Spleen (tissue), 11 donors: ENCODE data around the gene TMTC2. TPM values are rescaled to one million over a fixed set of nuclear protein-coding genes. Genes with fewer than 3 reads are reported as not detected.

Source experiments
- DNase-seq: peaks from one replicate; pipeline ENCODE4 v3.0.0-alpha.2; 2020
- H3K27ac ChIP-seq, 8 donors: fragments of 200-600 bp; sonication (generic) in 7 of 8; 1 replicate in 4 of 8; 2 replicates in 4 of 8; pipeline versions ENCODE4 v1.5.0 to v1.8.0; 2016 to 2021; ENCODE audit warnings: inconsistent platforms in 4 of 8, mild to moderate bottlenecking in 4 of 8, moderate library complexity in 1 of 8
- H3K27me3 ChIP-seq, 7 donors: fragments of 200-600 bp; sonication (generic) in 6 of 7; replicated peaks in 1 of 7; 1 replicate in 4 of 7; 2 replicates in 3 of 7; pipeline versions ENCODE4 v1.5.0 to v1.8.0; 2016 to 2021; ENCODE audit warnings: inconsistent platforms in 3 of 7, mild to moderate bottlenecking in 1 of 7
- H3K36me3 ChIP-seq, 6 donors: fragments of 200-600 bp; sonication (generic) in 5 of 6; 1 replicate in 4 of 6; 2 replicates in 2 of 6; pipeline versions ENCODE4 v1.5.0 to v1.8.0; 2016 to 2021; ENCODE audit warnings: inconsistent platforms in 2 of 6
- H3K4me1 ChIP-seq, 6 donors: fragments of 200-600 bp; sonication (generic) in 5 of 6; 1 replicate in 3 of 6; 2 replicates in 3 of 6; pipeline versions ENCODE4 v1.5.0 to v1.8.0; 2016 to 2021; ENCODE audit warnings: inconsistent platforms in 3 of 6
- H3K4me3 ChIP-seq, 8 donors: fragments of 200-600 bp; sonication (generic) in 7 of 8; 1 replicate in 4 of 8; 2 replicates in 4 of 8; pipeline versions ENCODE4 v1.5.0 to v1.8.0; 2016 to 2021; ENCODE audit warnings: inconsistent platforms in 4 of 8, mild to moderate bottlenecking in 4 of 8, moderate library complexity in 2 of 8
- H3K9me3 ChIP-seq, 8 donors: fragments of 200-600 bp; sonication (generic) in 7 of 8; 1 replicate in 4 of 8; 2 replicates in 4 of 8; pipeline versions ENCODE4 v1.5.0 to v1.8.0; 2016 to 2021; ENCODE audit warnings: inconsistent platforms in 4 of 8
- POLR2A ChIP-seq, 3 donors: fragments of 450-650 bp; IDR thresholded peaks; one replicate each; pipeline ENCODE4 v1.5.1; 2017; ENCODE audit warnings: antibody characterized with exemption in 3 of 3, mild to moderate bottlenecking in 1 of 3
- POLR2AphosphoS5 ChIP-seq, 3 donors: sonication (generic); formaldehyde crosslinking; IDR thresholded peaks; one replicate each; pipeline ENCODE4 v1.5.1; 2017; ENCODE audit warnings: antibody characterized with exemption in 3 of 3
- WGBS, 5 donors: extraction: QIAGEN DNeasy Blood & Tissue Kit in 3 of 5; methylation state at CpG; one replicate each; pipeline versions ENCODE4 v1.1.5 to v1.1.7; 2013 to 2018; 5-methylcytosine and 5-hydroxymethylcytosine counted together
- intact Hi-C: fragments of 100-400 bp; cut with DNase I; formaldehyde crosslinking; loops from one replicate; pipeline ENCODE4 v1.15.0; 2023; ENCODE audit warnings: low total_unique reads
- polyA plus RNA-seq, 3 donors: library from polyadenylated mRNA; stranded (reverse); fragments of 200-250 nt; gene quantifications; one replicate each; pipeline ENCODE4 v1.2.1, GENCODE V29; 2013
- total RNA-seq, 7 donors: library from RNA; depleted of rRNA in 3 of 7; stranded (reverse); fragments of >200 nt in 3 of 7; fragmentation: NEBNext Ultra II Directional in 4 of 7; extraction: Animal tissue kit (Norgen Biotek cat#: 25700) in 4 of 7; gene quantifications; one replicate each; pipeline versions ENCODE4 v1.1.0 to v1.2.1, GENCODE V29; 2016 to 2021
- TF ChIP-seq, protein P1 (sequence below), 11 experiments: fragments of 200-600 bp in 7 of 11; fragments of 450-650 bp in 4 of 11; sonication (generic) in 4 of 11; IDR thresholded peaks in 8 of 11; conservative IDR thresholded peaks in 3 of 11; 1 replicate in 7 of 11; 2 replicates in 4 of 11; pipeline versions ENCODE4 v1.4.0 to v1.8.0; 2016 to 2021; ENCODE audit warnings: antibody characterized with exemption in 11 of 11, inconsistent platforms in 4 of 11, mild to moderate bottlenecking in 1 of 11
- donor health status: healthy with polysubstance abuse.
- donor health status: DM: no; HTN: no; CAD: no; lungs with moderate emphysema.
- donor health status: DM: no; HTN: no; CAD: no.
- donor health status: Bipolar disorder and iron deficiency.
- donor health status: healthy.
- donor health status: DM: no; HTN: no; CAD: no.
- donor health status: DM: yes; HTN: yes; CAD: no.

The TMTC2 gene
- total and polyA plus RNA-seq, 10 donors, result 0.74 to 8.5 (median 4.0) TPM

DNA sequence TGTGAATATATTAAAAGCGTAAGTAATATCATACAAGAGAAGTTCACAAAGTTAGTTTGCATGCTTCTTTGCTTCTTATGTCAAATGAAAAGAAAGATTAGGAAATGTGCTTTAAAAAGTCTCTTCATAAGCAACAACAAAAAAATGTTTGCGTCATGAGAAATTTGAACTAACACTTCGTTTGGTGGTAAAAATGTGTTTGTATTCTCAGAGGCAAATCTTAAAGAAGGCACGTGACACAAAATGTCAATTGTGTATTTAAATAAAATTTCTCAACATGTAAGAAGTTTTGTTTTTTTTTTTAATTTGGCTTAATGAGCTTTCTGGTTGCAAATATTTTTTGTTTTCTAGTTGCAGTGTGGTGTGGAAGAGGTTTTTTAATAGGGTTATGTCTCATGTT lies 93.8 kb downstream of the TMTC2 start:
- Histone ChIP-seq H3K36me3 (no peaks in the 10 kb centered on the region), H3K27ac (no peak overlapping the region), H3K27me3 (no peaks in the 10 kb centered on the region), H3K4me1 (peaks cover 0 to 4% (median 0%) of the 10 kb centered on the region in 6 donors), H3K9me3 (no peaks in the 10 kb centered on the region), H3K4me3 (no peak overlapping the region)
- WGBS, 5 donors, result 87 to 93% (median 87%) methylated on average over 4 of the region's 4 CpGs
- intact Hi-C loops, result no loop called here
- DNase-seq, result no peak
- TF ChIP-seq, protein P1, sequence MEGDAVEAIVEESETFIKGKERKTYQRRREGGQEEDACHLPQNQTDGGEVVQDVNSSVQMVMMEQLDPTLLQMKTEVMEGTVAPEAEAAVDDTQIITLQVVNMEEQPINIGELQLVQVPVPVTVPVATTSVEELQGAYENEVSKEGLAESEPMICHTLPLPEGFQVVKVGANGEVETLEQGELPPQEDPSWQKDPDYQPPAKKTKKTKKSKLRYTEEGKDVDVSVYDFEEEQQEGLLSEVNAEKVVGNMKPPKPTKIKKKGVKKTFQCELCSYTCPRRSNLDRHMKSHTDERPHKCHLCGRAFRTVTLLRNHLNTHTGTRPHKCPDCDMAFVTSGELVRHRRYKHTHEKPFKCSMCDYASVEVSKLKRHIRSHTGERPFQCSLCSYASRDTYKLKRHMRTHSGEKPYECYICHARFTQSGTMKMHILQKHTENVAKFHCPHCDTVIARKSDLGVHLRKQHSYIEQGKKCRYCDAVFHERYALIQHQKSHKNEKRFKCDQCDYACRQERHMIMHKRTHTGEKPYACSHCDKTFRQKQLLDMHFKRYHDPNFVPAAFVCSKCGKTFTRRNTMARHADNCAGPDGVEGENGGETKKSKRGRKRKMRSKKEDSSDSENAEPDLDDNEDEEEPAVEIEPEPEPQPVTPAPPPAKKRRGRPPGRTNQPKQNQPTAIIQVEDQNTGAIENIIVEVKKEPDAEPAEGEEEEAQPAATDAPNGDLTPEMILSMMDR (IDR thresholded peaks at IDR 0.05 in 8 of 11, conservative IDR thresholded peaks at IDR 0.05 in 3 of 11), result no peak

DNA sequence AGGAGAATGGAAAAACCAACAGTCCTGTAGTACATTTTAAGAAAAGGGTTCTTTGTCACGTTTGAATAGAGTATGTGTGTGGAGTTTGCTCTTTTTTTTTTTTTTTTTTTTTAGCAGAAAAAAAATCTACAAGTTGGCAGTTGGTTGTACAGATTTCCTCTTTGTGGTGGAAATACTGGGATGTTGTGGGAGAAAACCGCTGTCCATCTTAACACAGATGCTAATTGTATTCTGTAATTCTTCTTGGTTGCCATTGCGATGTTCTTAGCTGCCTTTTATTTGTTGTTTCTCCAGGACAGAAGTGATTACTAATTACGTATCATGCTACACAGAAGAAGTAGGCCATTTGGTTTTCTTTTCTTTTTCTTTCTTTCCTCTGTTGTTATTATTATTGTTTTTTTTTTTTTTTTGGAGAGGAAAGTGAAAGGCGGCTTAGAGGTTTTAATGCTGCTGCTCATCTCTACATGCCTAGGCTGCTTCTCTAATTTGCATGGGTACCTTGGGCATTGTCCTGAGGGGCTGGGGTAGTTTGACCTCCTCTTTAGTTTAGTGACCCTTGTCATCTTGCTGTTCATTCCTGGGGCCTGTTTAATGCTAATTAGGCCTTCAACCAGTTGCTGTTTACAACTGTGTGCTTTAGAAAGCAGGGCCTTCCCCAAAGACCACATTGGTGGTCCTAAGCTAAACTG lies 94.7 kb downstream of the TMTC2 start:
- intact Hi-C loops, result no loop called here
- Histone ChIP-seq H3K27ac (no peak overlapping the region), H3K36me3 (no peaks in the 10 kb centered on the region), H3K9me3 (no peaks in the 10 kb centered on the region), H3K27me3 (no peaks in the 10 kb centered on the region), H3K4me3 (no peak overlapping the region), H3K4me1 (peaks cover 0 to 4% (median 0%) of the 10 kb centered on the region in 6 donors)
- no peak for DNase-seq
- TF ChIP-seq POLR2A (IDR thresholded peaks at IDR 0.05), result no peak
- TF ChIP-seq, protein P1 (IDR thresholded peaks at IDR 0.05 in 8 of 11, conservative IDR thresholded peaks at IDR 0.05 in 3 of 11), result no peak
- no peak for TF ChIP-seq POLR2AphosphoS5 (IDR thresholded peaks at IDR 0.05)
- WGBS, 5 donors, result 46 to 60% (median 53%) methylated on average over 5 of the region's 5 CpGs

DNA sequence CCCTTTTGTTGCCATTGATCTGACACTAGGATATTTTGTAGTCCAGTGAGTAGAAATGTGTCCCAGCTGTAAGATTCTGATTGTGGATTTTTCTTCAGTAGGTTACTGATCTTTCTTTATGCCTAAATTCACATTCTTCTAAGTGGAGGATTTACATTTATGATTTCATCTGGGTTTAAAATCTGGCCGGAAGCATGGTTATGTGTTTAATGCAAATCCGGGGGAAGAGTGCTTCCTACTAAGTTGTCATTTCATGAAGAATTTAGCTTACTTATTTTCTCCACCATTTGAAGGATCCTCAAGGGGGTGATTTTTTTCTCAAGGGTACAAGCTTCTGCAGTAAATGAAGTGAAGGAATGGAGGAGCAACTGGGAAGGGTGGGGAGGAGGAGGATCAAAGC lies 96.7 kb downstream of the TMTC2 start:
- WGBS, 5 donors, result 86 to 94% (median 91%) methylated on average over 2 of the region's 2 CpGs
- H3K27ac ChIP-seq, result no peak overlapping the region
- H3K4me1 ChIP-seq, result peaks cover 0 to 4% (median 0%) of the 10 kb centered on the region in 6 donors
- no peaks in the 10 kb centered on the region for H3K9me3 ChIP-seq
- no peaks in the 10 kb centered on the region for H3K27me3 ChIP-seq
- TF ChIP-seq POLR2A (IDR thresholded peaks at IDR 0.05) (no peak), POLR2AphosphoS5 (IDR thresholded peaks at IDR 0.05) (no peak)
- TF ChIP-seq, protein P1 (IDR thresholded peaks at IDR 0.05 in 8 of 11, conservative IDR thresholded peaks at IDR 0.05 in 3 of 11), result no peak
- intact Hi-C loops, result no loop called here
- no peaks in the 10 kb centered on the region for H3K36me3 ChIP-seq
- no peak overlapping the region for H3K4me3 ChIP-seq
- no peak for DNase-seq

DNA sequence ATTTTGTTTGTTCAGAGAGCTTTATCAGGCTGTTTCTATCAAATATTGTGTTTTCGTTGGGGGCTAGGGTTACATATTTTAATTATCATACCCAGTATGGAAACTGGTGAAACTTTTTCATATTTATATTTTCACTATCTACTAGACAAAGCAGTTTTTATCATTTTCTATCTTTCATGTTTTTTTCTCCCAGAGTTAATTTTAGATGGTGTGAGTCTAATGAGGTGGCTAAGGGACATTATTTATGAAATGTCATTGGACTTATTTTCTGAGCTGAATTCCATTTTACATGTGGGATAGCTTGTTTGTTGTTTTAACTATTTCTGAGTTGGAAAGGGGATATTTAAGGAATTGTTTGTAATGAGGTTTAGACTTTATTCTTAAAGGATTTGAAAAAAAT lies 100.3 kb downstream of the TMTC2 start:
- Histone ChIP-seq H3K4me3 (no peak overlapping the region), H3K27ac (no peak overlapping the region), H3K36me3 (no peaks in the 10 kb centered on the region), H3K4me1 (peaks cover 0 to 4% (median 0%) of the 10 kb centered on the region in 6 donors), H3K9me3 (no peaks in the 10 kb centered on the region), H3K27me3 (no peaks in the 10 kb centered on the region)
- DNase-seq, result no peak
- WGBS, 5 donors, result 90 to 96% (median 94%) methylated on average over 1 of the region's 1 CpG
- intact Hi-C loops, result no loop called here
- TF ChIP-seq, protein P1 (IDR thresholded peaks at IDR 0.05 in 8 of 11, conservative IDR thresholded peaks at IDR 0.05 in 3 of 11), result no peak
- TF ChIP-seq POLR2A (IDR thresholded peaks at IDR 0.05) (no peak), POLR2AphosphoS5 (IDR thresholded peaks at IDR 0.05) (no peak)
